ENCODE data around the gene NUDT8.

GRCh38 chr11:67631411-67631810, 1.7 kb upstream of the NUDT8 start:
- TF ChIP-seq, protein P1, sequence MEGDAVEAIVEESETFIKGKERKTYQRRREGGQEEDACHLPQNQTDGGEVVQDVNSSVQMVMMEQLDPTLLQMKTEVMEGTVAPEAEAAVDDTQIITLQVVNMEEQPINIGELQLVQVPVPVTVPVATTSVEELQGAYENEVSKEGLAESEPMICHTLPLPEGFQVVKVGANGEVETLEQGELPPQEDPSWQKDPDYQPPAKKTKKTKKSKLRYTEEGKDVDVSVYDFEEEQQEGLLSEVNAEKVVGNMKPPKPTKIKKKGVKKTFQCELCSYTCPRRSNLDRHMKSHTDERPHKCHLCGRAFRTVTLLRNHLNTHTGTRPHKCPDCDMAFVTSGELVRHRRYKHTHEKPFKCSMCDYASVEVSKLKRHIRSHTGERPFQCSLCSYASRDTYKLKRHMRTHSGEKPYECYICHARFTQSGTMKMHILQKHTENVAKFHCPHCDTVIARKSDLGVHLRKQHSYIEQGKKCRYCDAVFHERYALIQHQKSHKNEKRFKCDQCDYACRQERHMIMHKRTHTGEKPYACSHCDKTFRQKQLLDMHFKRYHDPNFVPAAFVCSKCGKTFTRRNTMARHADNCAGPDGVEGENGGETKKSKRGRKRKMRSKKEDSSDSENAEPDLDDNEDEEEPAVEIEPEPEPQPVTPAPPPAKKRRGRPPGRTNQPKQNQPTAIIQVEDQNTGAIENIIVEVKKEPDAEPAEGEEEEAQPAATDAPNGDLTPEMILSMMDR (conservative IDR thresholded peaks at IDR 0.05), result no peak
- TF ChIP-seq ZFX (IDR thresholded peaks at IDR 0.05), result no peak

Data from C4-2B (cell line).